Heart left ventricle (tissue), 13 donors: Measurements from ENCODE around the gene RIC8A.

Source experiments
- POLR2A ChIP-seq, 2 donors: fragments of 450-650 bp; IDR thresholded peaks; one replicate each; pipeline ENCODE4 v1.6.1; 2017; ENCODE audit warnings: antibody characterized with exemption in 2 of 2, mild to moderate bottlenecking in 2 of 2, moderate library complexity in 2 of 2
- TF ChIP-seq, protein P1 (sequence below), 12 donors: fragments of 200-600 bp; sonication (generic) in 4 of 12; IDR thresholded peaks; one replicate each; pipeline versions ENCODE4 v1.5.0 to v1.8.0; 2018 to 2022; ENCODE audit warnings: antibody characterized with exemption in 12 of 12, mild to moderate bottlenecking in 5 of 12
- donor health status: ischemic (EF 13 %, LVEDD 7.1; RV severe dilation, severe dysfunction).
- donor health status: DM: no; HTN: yes; CAD: no.
- donor health status: DM: no; HTN: no; CAD: no.
- donor health status: ischemic (EF 25% LVEDD 6.9; RV normal size, moderate dysfunction).
- donor health status: ischemic (EF 25% LVEDD 5.7; RV mildly dilated, moderate dysfunction).
- donor health status: ischemic (EF 35%, LVEDD 5.7; RV mildly dilated, moderate dysfunction).
- donor health status: nonischemic (EF 11% LVEDD 7.7; RV severe dilation, severe dysfunction).
- donor health status: DM: yes; HTN: yes; CAD: no.
- donor health status: PGD.
- donor health status: ischemic (EF 29% LVEDD 5.4; RV normal size, mild dysfunction).
- donor health status: nonischemic (EF 23%, LVEDD 6.1; RV moderate dilation, normal function).

DNA sequence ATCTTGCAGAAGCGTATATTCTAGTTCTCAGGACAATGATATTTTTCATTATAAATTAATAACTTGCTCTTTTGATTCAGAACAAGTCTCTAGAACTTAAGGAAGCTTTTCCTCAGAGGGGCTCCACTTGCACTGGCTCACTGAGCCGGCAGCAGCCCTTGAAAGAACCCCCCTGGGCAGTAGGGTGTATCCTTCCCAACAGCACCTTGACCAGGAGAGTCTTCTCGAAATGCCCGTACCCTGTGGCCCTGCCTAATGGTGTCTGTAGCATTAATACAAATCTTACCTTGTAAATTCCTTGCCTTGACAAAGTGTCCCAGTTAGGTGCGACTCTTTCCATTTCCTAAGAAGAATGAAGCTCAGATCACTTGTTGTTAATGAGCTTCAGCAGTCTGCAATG lies 42.8 kb downstream of the RIC8A start:
- TF ChIP-seq, protein P1, sequence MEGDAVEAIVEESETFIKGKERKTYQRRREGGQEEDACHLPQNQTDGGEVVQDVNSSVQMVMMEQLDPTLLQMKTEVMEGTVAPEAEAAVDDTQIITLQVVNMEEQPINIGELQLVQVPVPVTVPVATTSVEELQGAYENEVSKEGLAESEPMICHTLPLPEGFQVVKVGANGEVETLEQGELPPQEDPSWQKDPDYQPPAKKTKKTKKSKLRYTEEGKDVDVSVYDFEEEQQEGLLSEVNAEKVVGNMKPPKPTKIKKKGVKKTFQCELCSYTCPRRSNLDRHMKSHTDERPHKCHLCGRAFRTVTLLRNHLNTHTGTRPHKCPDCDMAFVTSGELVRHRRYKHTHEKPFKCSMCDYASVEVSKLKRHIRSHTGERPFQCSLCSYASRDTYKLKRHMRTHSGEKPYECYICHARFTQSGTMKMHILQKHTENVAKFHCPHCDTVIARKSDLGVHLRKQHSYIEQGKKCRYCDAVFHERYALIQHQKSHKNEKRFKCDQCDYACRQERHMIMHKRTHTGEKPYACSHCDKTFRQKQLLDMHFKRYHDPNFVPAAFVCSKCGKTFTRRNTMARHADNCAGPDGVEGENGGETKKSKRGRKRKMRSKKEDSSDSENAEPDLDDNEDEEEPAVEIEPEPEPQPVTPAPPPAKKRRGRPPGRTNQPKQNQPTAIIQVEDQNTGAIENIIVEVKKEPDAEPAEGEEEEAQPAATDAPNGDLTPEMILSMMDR (IDR thresholded peaks at IDR 0.05): no peak
- TF ChIP-seq POLR2A (IDR thresholded peaks at IDR 0.05): no peak
